ENCODE measurements around the gene ARHGAP15.

ARHGAP15 gene

DNA sequence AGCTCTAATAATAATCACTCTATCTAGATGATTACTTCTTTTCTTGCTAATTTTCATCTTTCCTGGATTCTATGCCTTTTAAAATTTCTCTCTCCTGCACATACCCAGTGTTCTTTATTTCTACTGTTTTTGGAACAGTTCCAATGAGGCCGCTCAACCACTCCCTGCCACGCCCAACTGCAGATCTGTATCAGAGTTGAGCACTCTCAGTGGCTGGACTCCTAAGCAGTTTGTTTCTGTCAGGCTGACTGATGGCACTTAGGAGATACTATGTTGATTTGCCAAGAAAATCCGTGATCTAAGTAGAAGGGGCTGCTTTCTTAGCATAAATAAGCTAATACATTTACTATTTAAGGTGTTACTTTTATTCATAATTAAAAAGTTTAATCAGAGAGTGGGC, 192.8 kb downstream of the ARHGAP15 start:
- TF ChIP-seq ZNF274 (IDR thresholded peaks at IDR 0.05; ENCODE audit: low read depth, low read length) = no peak
- H3K4me3 ChIP-seq (ENCODE audit: low read length) = no peak overlapping the region

GRCh38 chr2:143329288-143329687, 200.1 kb downstream of the ARHGAP15 start:
- no peak overlapping the region for H3K4me3 ChIP-seq (ENCODE audit: low read length)
- no peak for TF ChIP-seq ZNF274 (IDR thresholded peaks at IDR 0.05; ENCODE audit: low read depth, low read length)

GRCh38 chr2:143333168-143333791, 204.1 kb downstream of the ARHGAP15 start:
- TF ChIP-seq ZNF274 (IDR thresholded peaks at IDR 0.05; ENCODE audit: low read depth, low read length) = no peak
- no peak overlapping the region for H3K4me3 ChIP-seq (ENCODE audit: low read length)

DNA sequence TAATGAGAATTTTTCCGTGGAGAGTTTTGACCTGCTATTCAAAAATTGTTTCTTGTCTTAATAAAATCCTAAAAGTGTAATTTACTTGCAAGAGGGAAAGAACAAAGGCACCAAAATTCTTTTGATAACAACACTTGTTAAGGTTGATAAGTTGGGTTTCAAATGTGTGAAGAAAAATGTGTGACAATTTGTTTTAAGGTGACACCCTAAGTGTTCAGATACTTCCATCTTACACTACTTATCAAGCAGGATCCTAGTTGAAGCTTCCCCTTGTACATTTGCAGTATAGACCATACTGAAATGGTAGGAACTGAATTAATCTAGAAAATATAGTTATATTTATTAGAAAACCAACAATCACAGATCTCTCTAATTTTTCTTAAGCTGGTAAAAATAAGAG, 204.6 kb downstream of the ARHGAP15 start:
- TF ChIP-seq ZNF274 (IDR thresholded peaks at IDR 0.05; ENCODE audit: low read depth, low read length) = no peak
- H3K4me3 ChIP-seq (ENCODE audit: low read length) = no peak overlapping the region

GRCh38 chr2:143334837-143335236, 205.6 kb downstream of the ARHGAP15 start:
- TF ChIP-seq ZNF274 (IDR thresholded peaks at IDR 0.05; ENCODE audit: low read depth, low read length) = no peak
- H3K4me3 ChIP-seq (ENCODE audit: low read length) = no peak overlapping the region

- no peak for TF ChIP-seq ZNF274 (IDR thresholded peaks at IDR 0.05; ENCODE audit: low read depth, low read length)
- H3K4me3 ChIP-seq (ENCODE audit: low read length) = no peak overlapping the region
These were observed 207.5 kb downstream of the ARHGAP15 start for GRCh38 chr2:143336719-143337210.

DNA sequence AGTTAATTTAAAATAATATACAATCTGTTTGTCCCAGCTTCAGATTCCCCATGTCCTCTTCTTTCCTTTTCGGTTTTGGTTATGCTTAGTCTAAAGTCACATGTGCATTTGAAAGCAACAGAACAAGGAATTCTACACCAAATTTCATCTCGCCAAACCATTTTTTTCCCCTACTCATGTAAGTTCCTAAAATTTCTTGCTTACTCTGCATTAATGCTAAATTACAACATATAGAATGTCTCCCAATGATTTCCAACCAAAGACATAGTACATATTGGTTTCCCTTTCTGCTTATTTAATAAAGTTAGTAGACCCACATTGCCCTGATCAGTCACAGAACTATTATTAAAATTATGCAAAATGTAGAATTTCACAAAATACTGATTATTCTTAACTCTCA, 212.3 kb downstream of the ARHGAP15 start:
- no peak for TF ChIP-seq ZNF274 (IDR thresholded peaks at IDR 0.05; ENCODE audit: low read depth, low read length)
- no peak overlapping the region for H3K4me3 ChIP-seq (ENCODE audit: low read length)

DNA sequence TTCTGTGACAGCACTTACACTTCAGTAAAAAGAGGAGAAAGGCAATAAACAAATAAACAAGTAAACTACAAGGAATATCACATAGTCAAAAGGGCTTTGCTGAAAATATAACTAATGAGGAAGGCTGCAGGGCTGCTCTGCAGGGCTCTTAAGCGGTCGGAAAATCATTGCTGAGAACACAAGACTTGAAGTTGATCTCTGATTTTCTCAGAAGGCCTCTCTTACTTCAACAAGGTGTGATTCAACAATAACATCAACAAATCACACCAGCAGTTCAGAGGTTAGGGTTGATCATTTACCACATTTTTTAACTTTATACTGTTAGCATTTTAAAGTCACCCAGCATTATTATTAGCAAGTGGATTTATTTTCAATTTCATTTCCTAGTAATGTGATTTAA, 215.6 kb downstream of the ARHGAP15 start:
- no peak overlapping the region for H3K4me3 ChIP-seq (ENCODE audit: low read length)
- no peak for TF ChIP-seq ZNF274 (IDR thresholded peaks at IDR 0.05; ENCODE audit: low read depth, low read length)

DNA sequence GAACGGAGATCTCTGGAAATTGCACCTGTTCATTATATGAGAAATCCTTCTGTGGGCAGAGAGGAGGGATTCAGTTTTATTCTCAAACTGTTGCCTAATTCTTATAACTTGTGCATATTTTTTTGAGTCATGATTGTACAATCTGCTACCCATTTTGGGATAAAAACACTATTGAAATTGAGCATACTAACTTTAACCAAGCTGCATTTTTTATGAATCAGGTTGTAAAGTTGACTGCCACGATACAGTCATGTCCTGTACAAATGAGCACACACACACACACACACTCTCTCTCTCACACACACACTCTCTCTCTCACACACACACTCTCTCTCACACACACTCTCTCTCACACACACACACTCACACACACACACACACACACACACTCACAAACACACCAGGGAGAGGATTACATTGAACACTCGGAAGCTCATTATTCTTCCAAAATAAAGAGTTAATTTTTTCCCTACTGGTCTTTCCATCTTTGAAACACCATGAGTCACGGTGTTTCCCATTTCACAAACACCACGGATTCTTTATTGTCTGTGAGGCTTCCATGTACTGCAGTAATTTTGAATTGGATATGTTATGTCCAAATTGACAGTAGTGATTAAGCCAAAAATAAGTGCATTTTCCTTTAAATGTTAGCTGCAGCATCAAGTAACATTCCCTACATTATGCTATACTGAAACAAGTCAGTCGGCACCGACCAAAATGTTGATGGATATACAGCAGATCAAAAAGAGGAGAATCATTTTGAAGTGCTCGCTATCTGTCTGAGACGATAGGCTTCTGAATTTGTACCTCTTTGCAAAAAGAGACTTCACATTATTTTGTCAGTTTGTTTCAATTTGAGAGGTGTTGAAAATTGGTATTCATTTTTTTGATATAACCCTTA, 216.9 kb downstream of the ARHGAP15 start:
- H3K4me3 ChIP-seq (ENCODE audit: low read length) = no peak overlapping the region
- TF ChIP-seq ZNF274 (IDR thresholded peaks at IDR 0.05; ENCODE audit: low read depth, low read length) = no peak

- TF ChIP-seq ZNF274 (IDR thresholded peaks at IDR 0.05; ENCODE audit: low read depth, low read length) = no peak
These were observed 218.1 kb downstream of the ARHGAP15 start for GRCh38 chr2:143347271-143347695.

DNA sequence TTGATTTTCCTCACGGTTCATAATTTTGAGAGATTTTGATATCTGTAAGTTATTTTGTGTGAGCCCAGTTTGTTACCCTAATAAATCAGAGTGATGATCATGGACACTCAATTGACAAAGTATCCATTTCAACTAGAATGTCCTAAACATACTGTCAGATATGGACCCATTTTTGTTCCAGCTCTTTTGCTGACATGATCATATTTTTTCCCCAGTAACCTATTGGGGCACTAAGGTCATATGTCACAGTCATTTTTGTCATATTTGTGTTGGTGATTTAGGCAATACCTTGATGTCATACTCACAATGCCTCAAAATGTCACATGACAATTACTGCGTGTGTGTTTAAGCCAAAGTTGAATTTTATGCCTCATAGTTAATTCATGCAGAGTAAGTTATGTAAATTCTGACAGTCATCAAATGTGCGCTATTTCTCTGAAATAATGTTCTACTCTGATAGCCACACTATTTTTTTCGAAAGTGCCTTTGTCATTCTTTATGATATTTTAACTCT, 218.7 kb downstream of the ARHGAP15 start:
- TF ChIP-seq ZNF274 (IDR thresholded peaks at IDR 0.05; ENCODE audit: low read depth, low read length) = no peak
- H3K4me3 ChIP-seq (ENCODE audit: low read length) = no peak overlapping the region

More at GRCh38 chr2:143347271-143347695, 218.1 kb downstream of the ARHGAP15 start:
- H3K4me3 ChIP-seq (ENCODE audit: low read length) = no peak overlapping the region

DNA sequence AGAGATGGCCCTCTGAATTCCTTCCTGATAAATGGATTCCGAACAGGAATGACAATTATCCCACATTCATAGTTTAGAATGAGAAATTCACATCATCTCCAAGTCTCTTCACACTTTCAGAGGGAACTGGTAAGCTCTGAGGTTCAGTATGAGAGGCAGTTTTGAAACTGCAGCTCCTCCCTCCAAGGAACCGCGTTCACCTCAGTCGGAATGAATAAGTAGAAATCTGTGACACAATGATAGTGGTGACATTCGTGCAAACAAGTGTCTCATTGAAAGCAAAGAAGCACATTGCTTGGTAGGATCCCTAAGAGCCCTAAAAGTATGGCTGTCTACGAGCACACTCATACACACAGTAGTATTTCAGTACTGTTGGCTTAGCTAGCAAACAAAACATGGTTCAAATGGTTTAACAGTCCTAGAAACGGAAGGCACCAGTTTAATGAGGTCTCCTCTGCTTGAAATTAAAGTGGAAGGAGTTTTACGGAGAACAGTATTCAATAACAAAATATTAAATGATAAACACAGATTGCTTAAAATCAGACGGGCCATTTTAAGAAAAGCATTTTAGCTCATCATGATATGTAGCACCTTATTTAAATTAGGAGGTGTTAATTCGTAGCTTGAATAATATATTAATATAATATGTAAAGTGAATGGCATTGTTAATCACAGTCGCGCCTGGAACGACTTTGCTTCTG, 225.0 kb downstream of the ARHGAP15 start:
- no peak overlapping the region for H3K4me3 ChIP-seq (ENCODE audit: low read length)
- no peak for TF ChIP-seq ZNF274 (IDR thresholded peaks at IDR 0.05; ENCODE audit: low read depth, low read length)

- no peak overlapping the region for H3K4me3 ChIP-seq (ENCODE audit: low read length)
- no peak for TF ChIP-seq ZNF274 (IDR thresholded peaks at IDR 0.05; ENCODE audit: low read depth, low read length)
These were observed 226.7 kb downstream of the ARHGAP15 start for GRCh38 chr2:143355870-143356269.

- no peak for TF ChIP-seq ZNF274 (IDR thresholded peaks at IDR 0.05; ENCODE audit: low read depth, low read length)
- no peak overlapping the region for H3K4me3 ChIP-seq (ENCODE audit: low read length)
These were observed 227.1 kb downstream of the ARHGAP15 start for GRCh38 chr2:143356336-143356735.

Data from GM08714 (cell line).